Right ventricle myocardium superior (tissue), 1 donor: Measurements from ENCODE around the gene UNC13D. TPM values are rescaled to one million over a fixed set of nuclear protein-coding genes. Genes with fewer than 3 reads are reported as not detected.
"Not testable (repeated sequence)": the region's sequence is repeated elsewhere in the genome, so short reads cannot be mapped to it uniquely, and the experiment has no call there.

ENCODE experiments used
- ATAC-seq: fragments of 200-7000 bp; cut with Tn5 transposase; one replicate; pipeline ENCODE4 v1.9.1; 2020; ENCODE audit warnings: mild to moderate bottlenecking; ENCODE audit not compliant: poor library complexity
- DNase-seq: peaks from one replicate; pipeline ENCODE4 v3.0.0-alpha.2; 2020
- intact Hi-C: fragments of 100-400 bp; cut with DNase I; formaldehyde crosslinking; loops from one replicate; pipeline ENCODE4 v1.11.2; 2022
- long read RNA-seq: library from polyadenylated mRNA; unstranded; transcript quantifications from one replicate; pipeline ENCODE4 v2.0.0, GENCODE V29; 2021
- total RNA-seq: library from RNA; stranded (reverse); fragmentation: NEBNext Ultra II Directional; extraction: Animal tissue kit (Norgen Biotek cat#: 25700); gene quantifications from one replicate; pipeline ENCODE4 v1.2.1, GENCODE V29; 2021
- donor health status: DM: no; HTN: yes; CAD: no; lungs with severe emphysema.

The UNC13D gene
- 10.6 TPM for total RNA-seq
- long read RNA-seq, full-length matches to known transcripts, result 5 of 22 reads
- long read RNA-seq, partial matches to known transcripts, result 6 of 22 reads
- long read RNA-seq, other reads (novel, unspliced or antisense), result 11 of 22 reads

DNA sequence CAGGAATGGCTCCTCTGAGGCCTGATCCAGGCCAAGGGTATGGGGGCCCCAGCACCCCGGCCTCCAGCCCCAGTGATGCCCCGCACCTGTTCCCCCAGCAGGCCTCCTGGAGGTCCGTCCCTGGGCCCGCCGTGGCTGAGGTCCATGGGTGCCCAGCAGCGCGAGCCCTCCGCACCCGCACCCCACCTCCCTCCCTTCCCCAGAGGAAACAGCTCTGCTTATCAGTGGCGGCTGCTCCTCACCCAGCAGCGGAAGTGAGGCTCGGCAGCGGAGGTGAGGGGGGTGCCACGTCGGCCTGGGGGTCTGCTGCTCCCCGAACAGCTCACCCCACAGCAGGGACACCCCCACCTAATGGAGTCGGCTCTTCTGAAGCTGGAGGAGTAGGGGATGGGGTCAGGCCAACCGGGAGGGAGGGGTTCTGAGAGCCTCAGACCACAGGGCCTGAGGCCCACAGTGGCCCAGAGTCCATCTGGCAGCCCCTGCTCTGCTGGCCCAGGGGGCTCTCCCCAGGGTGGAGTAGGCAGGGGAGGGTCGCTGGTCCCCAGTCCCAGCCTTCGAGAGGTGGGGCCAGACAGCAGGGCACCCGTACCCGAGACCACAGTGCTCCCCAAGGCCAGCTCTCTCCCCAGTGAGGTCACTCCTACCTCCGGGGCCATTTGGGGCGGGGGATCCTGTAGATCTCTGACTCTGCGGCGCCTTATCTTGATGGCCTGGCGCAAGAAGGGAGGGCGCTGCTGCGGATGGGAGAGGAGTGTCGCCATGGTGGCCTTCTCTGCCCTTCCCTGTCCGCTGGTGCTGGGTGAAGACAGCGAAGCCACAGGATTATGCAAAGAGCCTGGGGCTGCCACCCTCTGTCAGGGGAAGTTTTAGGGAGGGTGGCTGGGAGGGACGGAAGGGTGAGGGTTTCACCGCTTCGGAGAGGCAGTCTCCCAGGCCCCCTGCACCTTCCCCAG, at the start of gene UNC13D:
UNC13D (minus strand) TSS at position 828 of the 953 bp plus-strand sequence; CDS start at position 761, 67 bp downstream.
- ATAC-seq (peak; percentile 18), DNase-seq (peak; percentile 63)
- intact Hi-C loops, result no loop called here

DNA sequence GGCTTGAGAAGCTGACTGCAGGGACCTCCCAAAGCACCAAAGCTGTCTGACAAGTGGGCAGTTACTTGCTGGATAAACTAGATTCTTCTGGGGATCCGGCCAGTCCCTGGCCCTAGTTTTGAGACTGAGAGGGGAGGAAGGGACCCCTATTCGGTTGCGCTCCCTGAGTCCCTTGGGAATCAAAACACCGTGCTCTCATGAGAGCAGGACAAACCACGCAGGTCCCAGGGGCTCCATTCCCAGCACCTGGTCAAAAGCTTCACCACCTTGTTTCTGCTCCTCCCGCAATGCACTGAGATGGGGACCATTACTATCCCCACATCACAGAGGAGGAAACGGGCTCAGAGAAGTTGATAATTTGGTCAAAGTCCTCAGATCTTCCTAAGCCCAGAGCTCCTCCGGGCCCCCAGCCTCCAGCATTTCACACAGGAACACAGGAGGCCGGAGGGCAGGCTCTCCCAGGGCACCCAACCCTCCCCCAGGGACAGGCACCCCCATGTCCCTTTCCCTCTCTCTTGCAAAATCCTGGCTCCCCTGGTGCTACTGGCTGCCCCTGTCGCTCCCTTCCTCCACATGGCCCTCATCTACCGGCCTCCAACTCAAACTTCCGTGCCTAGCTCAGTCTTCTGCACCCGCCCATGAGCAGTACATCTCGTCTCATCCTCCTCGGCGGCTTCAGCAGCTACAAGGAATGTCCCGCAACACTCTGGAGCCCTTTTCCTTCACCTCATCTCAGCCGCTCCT, 49.3 kb upstream of the UNC13D start:
- ATAC-seq, result no peak
- no peak for DNase-seq
- intact Hi-C loops, result loop anchor here (10.0 kb wide), 1 partner anchor 119 kb away; a partner anchor contains a TSS

DNA sequence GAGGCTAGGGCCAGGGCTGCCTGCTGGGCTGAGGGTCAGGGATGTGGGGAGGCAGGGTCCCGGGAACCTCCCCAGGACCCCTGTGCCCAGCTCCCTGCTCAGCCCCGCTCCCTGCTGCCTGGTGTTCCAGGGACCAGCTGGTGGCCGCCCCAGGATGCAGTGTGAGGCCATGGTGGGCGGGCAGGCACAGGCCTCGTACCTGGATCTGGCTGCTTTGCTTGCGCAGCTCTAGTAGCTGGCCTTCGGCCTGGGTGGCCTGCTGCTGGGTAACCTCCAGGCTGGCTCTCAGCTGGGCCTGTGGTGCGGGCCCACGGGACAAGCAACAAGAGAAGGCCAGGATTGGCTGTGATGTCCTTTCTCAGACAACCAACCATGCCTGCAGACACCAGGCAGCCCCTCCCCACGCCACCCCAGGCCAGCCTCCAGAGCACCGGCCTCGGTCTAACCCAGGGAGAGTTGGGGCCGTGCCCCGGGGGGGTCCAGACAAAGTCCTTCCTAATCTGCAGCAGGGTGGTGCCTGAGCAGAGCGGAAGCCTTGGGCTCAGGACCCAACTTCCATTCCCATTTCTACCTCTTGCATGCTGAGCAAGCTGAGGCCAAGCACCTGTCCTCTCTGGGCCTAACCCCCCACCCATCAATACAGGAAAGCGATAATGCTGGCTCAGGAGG, 48.5 kb upstream of the UNC13D start:
- intact Hi-C loops, result loop anchor here (10.0 kb wide), 1 partner anchor 118 kb away; a partner anchor contains a TSS
- DNase-seq, result no peak
- ATAC-seq, result no peak

DNA sequence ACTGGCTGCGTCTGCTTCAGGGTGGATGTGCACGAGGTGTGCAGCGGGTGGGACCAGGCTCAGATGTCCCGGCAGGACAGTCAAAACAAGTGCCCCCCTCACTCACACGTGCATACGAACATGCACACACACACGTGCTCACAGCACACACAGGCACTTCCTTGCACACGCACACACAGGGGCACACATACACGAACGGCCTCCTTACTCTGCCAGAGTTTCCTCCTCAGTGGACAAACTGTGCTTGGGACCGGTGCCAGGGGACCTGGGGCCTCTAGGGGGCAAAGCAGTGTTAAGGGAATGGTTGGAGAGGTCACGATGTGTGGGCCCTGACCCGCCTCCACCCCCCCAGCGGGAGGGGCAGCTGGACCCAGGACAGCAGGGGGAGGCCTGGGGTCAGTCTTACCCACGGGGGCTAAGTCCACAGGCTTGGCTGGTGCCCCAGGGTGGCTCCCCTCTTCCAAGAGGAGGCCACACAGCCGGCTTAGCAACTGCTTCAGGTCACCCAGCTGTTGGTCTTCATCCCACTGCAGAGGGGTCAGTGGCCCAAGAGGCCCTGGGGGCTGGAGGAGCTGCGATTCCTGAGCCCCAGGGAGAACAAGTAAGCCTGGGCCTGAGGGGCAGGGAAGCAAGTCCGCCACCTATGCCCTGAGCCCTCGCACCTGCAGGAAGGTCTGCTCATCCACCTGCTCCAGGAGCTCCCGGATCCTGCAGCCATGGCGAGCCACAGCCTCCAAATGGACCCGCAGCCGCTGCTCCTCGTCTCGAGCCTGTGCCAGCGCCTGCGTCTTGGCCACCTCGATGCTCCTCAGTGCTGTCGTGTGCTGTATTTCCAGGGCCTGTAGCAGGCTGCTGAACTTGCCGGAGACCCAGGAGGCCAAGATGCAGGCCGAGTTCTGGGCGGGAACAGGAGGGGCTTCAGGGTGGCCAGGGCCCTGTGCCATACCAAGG, 47.7 kb upstream of the UNC13D start:
- ATAC-seq (no peak), DNase-seq (no peak)
- intact Hi-C loops, result loop anchor here (10.0 kb wide), 1 partner anchor 117 kb away; a partner anchor contains a TSS

DNA sequence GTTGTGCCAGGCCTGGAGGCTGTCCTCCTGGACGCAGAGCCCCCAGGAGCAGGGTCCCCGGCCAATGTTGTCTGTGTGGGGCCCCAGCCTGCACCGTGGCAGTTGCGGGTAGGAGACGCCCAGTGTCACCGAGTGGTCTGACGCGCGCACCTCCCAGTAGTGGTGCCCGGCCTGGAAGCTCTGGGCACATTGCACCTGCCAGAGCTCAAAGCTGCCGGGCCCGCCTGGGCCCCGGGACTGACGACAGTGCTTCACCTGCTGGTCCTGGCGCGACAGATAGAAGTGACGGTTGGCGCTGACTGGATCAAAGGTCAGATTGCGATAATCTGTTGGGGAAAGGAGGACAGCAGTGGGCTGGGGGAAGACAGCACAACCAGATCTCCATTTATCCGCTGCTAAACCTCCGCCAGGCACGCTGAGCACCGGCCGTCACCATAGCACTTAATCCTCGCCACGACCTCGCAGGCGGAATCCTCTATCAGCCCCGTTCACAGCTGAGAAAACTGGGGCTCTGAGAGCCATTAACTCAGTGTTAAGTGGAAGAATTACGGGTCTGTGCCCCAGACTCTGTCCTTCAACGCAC, 46.9 kb upstream of the UNC13D start:
- intact Hi-C loops, result loop anchor here (10.0 kb wide), 1 partner anchor 116 kb away; a partner anchor contains a TSS
- DNase-seq, result no peak
- ATAC-seq, result no peak

DNA sequence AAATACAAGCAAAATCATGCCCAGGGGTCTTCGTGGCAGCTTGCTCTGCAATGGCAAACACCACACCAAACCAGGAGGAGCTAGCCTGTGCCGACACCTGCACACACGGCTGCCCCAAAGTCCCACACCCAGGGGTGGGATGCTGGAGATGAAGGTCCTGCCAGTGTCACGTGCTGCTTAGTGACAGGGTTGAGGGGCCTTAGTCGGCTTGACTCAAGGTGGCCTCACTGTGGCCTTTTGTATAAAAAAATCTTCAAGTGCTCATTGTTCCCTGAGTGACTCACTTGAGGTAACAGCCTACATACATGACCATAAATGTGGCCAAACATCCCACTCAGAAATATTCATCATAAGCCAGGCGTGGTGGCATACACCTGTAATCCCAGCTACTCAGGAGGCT, 45.2 kb upstream of the UNC13D start:
- intact Hi-C loops, result no loop called here
- DNase-seq, result no peak
- no peak for ATAC-seq

DNA sequence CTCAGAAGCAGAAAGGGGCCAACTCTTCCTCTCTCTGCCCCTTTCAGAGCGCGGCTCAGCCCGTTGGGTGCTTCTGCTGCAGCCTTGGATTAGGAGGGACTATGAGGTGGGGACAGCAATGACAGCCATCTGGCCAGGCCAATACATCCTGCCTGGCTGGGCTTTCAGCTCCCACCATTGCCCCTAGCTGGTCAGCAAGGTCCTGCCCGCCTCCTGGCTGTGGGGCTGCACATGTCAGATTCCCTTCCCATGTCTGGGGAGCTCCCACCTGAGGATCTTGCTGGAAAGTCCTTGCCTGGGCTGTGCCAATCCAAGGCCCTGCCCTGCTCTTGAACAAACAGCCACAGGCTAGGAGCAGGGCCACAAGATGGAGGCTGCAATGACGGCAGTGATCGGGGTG, 44.3 kb upstream of the UNC13D start:
- ATAC-seq (no peak), DNase-seq (no peak)
- intact Hi-C loops, result no loop called here

DNA sequence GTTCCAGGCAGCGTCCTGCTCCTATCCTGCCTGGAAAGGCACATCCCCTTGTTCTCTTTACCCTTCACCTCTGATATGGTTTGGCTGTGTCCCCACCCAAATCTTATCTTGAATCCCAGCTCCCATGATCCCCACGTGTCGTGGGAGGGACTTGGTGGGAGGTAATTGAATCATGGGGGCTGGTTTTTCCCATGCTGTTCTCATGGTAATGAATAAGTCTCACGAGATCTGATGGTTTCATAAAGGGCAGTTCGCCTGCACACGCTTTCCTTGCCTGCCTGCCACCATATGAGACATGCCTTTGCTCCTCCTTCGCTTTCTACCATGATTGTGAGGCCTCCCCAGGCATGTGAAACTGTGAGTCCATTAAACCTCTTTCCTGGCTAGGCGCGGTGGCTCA, 41.7 kb upstream of the UNC13D start:
- ATAC-seq, DNase-seq, intact Hi-C loops: not testable (repeated sequence)

DNA sequence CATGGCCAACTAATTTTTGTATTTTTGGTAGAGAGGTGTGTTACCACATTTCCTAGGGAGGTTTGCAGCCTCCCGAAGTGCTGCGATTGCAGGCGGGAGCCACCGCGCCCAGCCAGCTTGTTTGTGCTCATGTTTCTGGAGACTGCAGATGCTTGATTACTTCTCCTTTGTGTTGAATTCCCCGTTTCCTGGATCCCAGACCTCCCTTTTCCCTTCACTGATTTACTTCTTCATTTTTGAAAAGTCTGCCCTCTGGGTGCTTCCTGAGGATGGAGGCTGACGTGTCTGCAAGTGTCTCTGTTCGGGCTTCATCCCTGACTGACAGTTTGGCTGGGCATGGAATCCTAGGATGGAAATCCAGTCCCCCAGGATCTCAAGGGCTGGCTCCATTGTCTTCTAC, 41.2 kb upstream of the UNC13D start:
- DNase-seq (no peak), ATAC-seq (no peak)
- intact Hi-C loops, result no loop called here

DNA sequence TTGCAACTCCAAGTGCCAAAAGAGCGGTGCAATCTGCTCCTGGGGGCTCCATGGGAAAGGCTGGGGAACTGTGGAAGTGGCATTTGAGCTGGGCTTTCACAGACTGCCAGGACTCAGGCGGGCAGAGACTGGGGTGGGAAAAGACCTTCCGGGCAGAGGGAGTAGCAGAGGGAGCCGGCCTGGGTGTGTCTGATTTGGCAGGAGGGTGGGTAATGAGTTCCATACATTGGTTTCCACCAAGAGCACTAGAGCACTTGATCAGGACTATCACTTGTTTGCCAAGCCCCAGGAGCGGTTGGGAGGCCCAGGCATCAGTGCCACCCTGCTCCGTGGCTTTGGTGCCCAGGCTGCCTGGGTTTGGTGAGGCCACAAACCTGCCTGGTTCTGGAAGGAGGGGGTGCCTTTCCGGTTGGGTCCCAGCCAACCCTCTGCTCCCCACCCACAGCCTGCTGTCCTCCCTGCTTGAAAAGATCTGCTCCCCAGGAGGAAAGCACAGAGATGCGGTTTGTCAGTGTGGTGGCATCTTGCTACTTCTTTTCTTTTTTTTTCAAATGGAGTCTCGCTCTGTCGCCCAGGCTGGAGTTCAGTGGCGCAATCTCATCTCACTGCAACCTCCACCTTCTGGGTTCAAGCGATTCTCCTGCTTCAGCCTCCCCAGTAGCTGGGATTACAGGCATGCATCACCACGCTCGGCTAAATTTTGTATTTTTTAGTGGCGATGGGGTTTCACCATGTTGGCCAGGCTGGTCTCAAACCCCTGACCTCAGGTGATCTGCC, 37.7 kb upstream of the UNC13D start:
- DNase-seq (no peak), ATAC-seq (no peak)
- intact Hi-C loops, result no loop called here

DNA sequence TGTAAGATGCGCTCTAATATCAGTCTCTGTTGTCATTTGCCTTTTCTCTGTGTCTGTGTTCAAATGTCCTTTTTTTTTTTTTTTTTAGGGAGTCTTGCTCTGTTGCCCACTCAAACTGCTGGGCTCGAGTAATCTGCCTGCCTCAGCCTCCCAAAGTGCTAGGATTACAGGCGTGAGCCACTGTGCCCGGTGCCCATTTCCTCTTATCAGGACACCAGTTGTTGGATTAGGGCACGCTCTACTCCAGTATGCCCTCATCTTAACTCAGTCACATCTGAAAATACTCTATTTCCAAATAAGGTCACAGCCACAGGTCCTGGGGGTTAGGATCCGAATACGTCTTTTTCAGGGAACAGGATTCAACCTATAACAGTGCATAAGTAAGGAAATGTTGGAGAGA, 36.1 kb upstream of the UNC13D start:
- intact Hi-C loops, result no loop called here
- DNase-seq, result no peak
- ATAC-seq, result no peak

DNA sequence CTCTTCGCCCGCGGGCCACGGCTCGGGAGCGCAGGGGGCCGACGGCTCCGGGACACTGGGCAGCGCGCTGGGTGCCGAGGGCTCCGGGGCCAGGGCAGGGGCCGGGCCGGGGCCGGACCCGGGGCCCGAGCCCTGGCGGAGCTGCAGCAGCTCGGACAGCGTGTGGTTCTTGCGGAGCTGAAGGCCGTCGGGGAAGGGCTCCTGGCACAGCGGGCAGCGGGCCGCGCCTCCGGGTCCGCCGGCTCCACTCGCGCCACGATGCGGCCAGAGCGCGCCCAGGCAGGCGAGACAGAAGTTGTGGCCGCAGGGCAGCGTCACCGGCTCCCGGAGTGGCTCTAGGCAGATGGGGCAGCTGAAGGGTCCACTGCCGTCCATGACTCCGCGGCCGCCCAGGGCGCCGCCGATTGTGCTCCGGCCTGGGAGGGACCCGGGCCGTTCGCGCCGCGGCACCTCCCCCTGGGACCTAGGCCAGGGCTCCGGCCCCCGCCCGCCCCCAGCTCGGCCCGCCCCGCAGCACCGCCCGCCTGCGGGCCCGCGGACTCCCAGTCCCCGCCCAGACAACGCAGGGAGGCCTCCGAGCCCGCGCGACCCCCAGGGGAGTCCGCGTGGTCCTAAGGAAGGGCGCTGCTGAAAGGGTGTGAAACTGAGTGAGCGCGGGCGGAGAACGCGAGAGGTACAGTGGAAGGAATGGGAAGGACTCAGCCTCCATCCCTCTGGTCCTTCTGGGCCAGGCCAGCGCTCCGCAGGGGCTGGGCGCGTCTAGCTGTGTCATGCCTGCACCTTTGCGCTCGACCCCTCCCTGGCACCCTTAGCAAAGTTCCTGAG, 34.2 kb upstream of the UNC13D start, which contains the start of gene TRIM47:
TRIM47 (minus strand) TSS at position 408 of the 825 bp plus-strand sequence; CDS start at position 375, 33 bp downstream.
- intact Hi-C loops, result no loop called here
- ATAC-seq (peak; percentile 62), DNase-seq (peak; percentile 85)

DNA sequence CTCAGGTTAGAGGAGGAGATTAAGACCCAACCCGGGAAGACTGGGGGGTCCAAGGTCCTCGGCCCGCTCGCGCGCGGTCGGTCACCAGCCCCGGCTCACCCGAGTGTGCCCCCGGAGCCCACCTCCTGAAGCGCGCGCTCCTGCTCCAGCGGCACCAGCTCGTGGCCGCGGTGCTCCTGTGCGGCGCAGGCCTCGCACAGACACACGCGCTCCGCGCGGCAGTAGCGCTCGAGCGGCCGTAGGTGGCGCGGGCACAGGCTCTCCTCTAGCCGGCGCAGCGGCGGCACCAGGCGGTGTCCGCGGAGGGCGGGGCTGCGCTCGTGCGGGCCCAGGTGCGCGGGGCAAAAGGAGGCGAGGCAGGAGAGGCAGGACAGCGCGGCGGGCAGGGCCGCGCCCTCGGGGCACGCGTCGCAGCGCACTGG, 33.6 kb upstream of the UNC13D start:
- ATAC-seq, result peak; percentile 71
- peak; percentile 87 for DNase-seq
- intact Hi-C loops, result no loop called here

DNA sequence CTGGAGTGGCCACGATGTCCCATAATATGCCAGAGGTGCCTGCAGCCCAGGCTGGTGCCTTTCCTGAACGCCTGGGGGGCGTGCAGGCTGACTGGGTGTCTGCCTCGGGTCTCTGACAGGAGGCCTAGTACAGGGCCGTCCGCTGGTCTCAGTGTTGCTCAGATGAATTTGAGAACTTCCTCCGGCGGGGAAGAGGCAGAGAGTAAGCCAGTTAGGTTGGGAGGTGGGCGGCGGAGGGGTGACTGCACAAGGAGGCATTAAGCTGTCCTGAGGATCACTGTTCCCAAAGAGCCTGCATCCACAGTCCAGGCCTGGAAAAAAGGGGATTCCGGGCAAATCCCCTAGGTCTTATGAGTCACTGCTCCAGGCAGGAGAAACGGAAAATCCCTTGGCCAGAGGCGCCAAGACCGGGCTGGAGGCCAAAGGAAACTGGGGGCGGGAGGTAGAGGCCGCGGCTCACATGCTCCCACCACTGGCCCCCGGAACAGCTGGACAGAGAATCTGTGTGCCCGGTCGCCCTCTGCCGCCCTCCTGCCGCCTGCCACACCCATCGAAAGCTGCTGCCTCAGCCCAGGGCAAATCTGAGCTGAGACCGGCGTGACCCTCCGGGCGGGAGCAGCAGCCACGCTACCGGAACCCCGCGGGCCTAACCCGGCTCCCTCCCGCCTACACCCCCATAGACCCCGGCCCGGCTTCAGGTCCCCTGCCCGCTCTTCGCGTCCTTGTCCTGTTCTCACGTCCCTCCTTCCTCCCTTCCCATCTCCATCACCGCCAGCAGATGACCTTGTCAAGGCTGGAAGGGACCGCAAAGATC, 32.9 kb upstream of the UNC13D start:
- intact Hi-C loops, result no loop called here
- ATAC-seq (peak; percentile 70), DNase-seq (peak; percentile 96)
